H1 (cell line): Measurements from ENCODE around the gene KLHL8. TPM values are rescaled to one million over a fixed set of nuclear protein-coding genes. Genes with fewer than 3 reads are reported as not detected.

Experiments used
- CTCF ChIA-PET: fragments of 300-600 bp; sonication (Branson Sonifier 250); formaldehyde crosslinking; loops from one replicate; lab custom pipeline; 2021; ENCODE audit not compliant: partially characterized antibody; lab: Charles Lee
- POLR2A ChIA-PET: fragments of 300-600 bp; sonication (Branson Sonifier 250); formaldehyde crosslinking; loops from one replicate; lab custom pipeline; 2021; ENCODE audit warnings: inconsistent platforms; ENCODE audit not compliant: partially characterized antibody; lab: Charles Lee
- DNase-seq, 2 experiments: peaks; one replicate each; pipeline versions ENCODE4 v3.0.0 to v3.0.0-alpha.2; 2010 to 2022; ENCODE audit warnings: low spot score in 2 of 2, low read depth in 1 of 2, mixed read lengths in 1 of 2
- FAIRE-seq: peaks from 2 replicates; lab custom pipeline; 2011; peaks lifted over from hg19 to GRCh38; lab: Jason Lieb, UNC
- H2AFZ ChIP-seq: 2 replicates; pipeline ENCODE4 v1.8.1; 2012; ENCODE audit warnings: low read length, inconsistent platforms
- H2AK5ac ChIP-seq: 2 replicates; pipeline ENCODE4 v1.6.1; 2013; ENCODE audit warnings: low read depth, low read length
- H2BK120ac ChIP-seq: replicated peaks from 2 replicates; pipeline ENCODE3; 2013; ENCODE audit warnings: low read depth, low read length, inconsistent platforms
- H2BK12ac ChIP-seq: 2 replicates; pipeline ENCODE4 v1.6.1; 2013; ENCODE audit warnings: low read depth, low read length
- H2BK15ac ChIP-seq: 2 replicates; pipeline ENCODE4 v1.6.1; 2013; ENCODE audit warnings: low read length
- H2BK20ac ChIP-seq: 2 replicates; pipeline ENCODE4 v1.6.1; 2013; ENCODE audit warnings: low read length
- H2BK5ac ChIP-seq: 2 replicates; pipeline ENCODE4 v1.6.1; 2013; ENCODE audit warnings: low read depth, low read length
- H3K14ac ChIP-seq: 2 replicates; pipeline ENCODE4 v1.6.1; 2013; ENCODE audit warnings: inconsistent platforms; ENCODE audit not compliant: insufficient read length
- H3K18ac ChIP-seq: 2 replicates; pipeline ENCODE4 v1.6.1; 2013; ENCODE audit warnings: low read length; ENCODE audit errors: extremely low read depth
- H3K23ac ChIP-seq: 2 replicates; pipeline ENCODE4 v1.6.1; 2013; ENCODE audit warnings: inconsistent platforms; ENCODE audit not compliant: insufficient read length
- H3K23me2 ChIP-seq: 2 replicates; pipeline ENCODE4 v1.6.1; 2013; ENCODE audit warnings: low read depth, low read length
- H3K27ac ChIP-seq: 2 replicates; pipeline ENCODE4 v1.6.1; 2011; ENCODE audit warnings: low read depth, low read length, inconsistent platforms
- H3K27me3 ChIP-seq, 4 experiments: replicated peaks in 1 of 4; 1 replicate in 1 of 4; 2 replicates in 3 of 4; pipeline versions ENCODE4 v1.6.1 to v1.8.1; 2011 to 2013; ENCODE audit warnings: low read length in 3 of 4, mild to moderate bottlenecking in 3 of 4, inconsistent platforms in 2 of 4, mixed read lengths in 2 of 4, moderate library complexity in 1 of 4; ENCODE audit not compliant: control insufficient read depth in 3 of 4, insufficient read depth in 3 of 4; ENCODE audit errors: extremely low read depth in 1 of 4
- H3K36me3 ChIP-seq, 4 experiments: 2 replicates each; pipeline versions ENCODE4 v1.6.1 to v1.8.1; 2011 to 2013; ENCODE audit warnings: mild to moderate bottlenecking in 4 of 4, low read length in 3 of 4, moderate library complexity in 2 of 4, control low read depth in 1 of 4, inconsistent platforms in 1 of 4; ENCODE audit not compliant: insufficient read depth in 4 of 4, control insufficient read depth in 2 of 4
- H3K4ac ChIP-seq: replicated peaks from 2 replicates; pipeline ENCODE3; 2013; ENCODE audit warnings: low read length, low read depth, mixed read lengths, inconsistent platforms; ENCODE audit not compliant: insufficient read length
- H3K4me1 ChIP-seq, 4 experiments: replicated peaks in 1 of 4; 1 replicate in 1 of 4; 2 replicates in 3 of 4; pipeline versions ENCODE4 v1.6.1 to v1.8.1; 2011 to 2013; ENCODE audit warnings: low read length in 3 of 4, inconsistent platforms in 2 of 4, mixed read lengths in 1 of 4; ENCODE audit not compliant: insufficient read depth in 4 of 4, control insufficient read depth in 3 of 4
- H3K4me2 ChIP-seq, 2 experiments: 2 replicates each; pipeline versions ENCODE4 v1.6.1 to v1.8.1; 2011 to 2013; ENCODE audit warnings: low read depth in 2 of 2, low read length in 2 of 2, control low read depth in 1 of 2, inconsistent platforms in 1 of 2, mild to moderate bottlenecking in 1 of 2; ENCODE audit not compliant: insufficient read depth in 1 of 2
- H3K4me3 ChIP-seq, 4 experiments: fragments of 200-600, 300-600 bp in 1 of 4; sonication (generic), shearing (Covaris generic), sonication (Bioruptor Twin) in 1 of 4; 2 replicates each; pipeline versions ENCODE4 v1.5.1 to v1.8.1; 2011 to 2016; ENCODE audit warnings: low read length in 4 of 4, low read depth in 3 of 4, control low read depth in 2 of 4, inconsistent platforms in 2 of 4, mild to moderate bottlenecking in 2 of 4, mixed read lengths in 1 of 4, moderate library complexity in 1 of 4; ENCODE audit not compliant: insufficient read depth in 2 of 4; ENCODE audit errors: extremely low read depth in 1 of 4
- H3K56ac ChIP-seq: replicated peaks from 2 replicates; pipeline ENCODE3; 2013; ENCODE audit warnings: low read depth, mild to moderate bottlenecking, mixed read lengths, low read length, inconsistent platforms; ENCODE audit not compliant: insufficient read length
- H3K79me1 ChIP-seq: 2 replicates; pipeline ENCODE4 v1.6.1; 2013; ENCODE audit warnings: low read depth, low read length, control low read depth
- H3K79me2 ChIP-seq, 2 experiments: 2 replicates each; pipeline versions ENCODE4 v1.6.1 to v1.8.1; 2012 to 2013; ENCODE audit warnings: low read length in 2 of 2, mild to moderate bottlenecking in 2 of 2, inconsistent platforms in 1 of 2; ENCODE audit not compliant: insufficient read depth in 2 of 2, control insufficient read depth in 1 of 2
- H3K9ac ChIP-seq, 4 experiments: replicated peaks in 1 of 4; 1 replicate in 1 of 4; 2 replicates in 3 of 4; pipeline versions ENCODE4 v1.6.1 to v1.8.1; 2011 to 2013; ENCODE audit warnings: low read depth in 3 of 4, low read length in 3 of 4, control low read depth in 2 of 4, mild to moderate bottlenecking in 2 of 4, moderate library complexity in 2 of 4, inconsistent platforms in 1 of 4; ENCODE audit errors: extremely low read depth in 1 of 4
- H3K9me3 ChIP-seq, 2 experiments: 2 replicates each; pipeline versions ENCODE4 v1.6.1 to v1.8.1; 2012 to 2013; ENCODE audit warnings: mild to moderate bottlenecking in 2 of 2, moderate library complexity in 2 of 2, control low read depth in 1 of 2, inconsistent platforms in 1 of 2, low read depth in 1 of 2, low read length in 1 of 2, mixed read lengths in 1 of 2; ENCODE audit not compliant: insufficient read depth in 2 of 2
- H4K20me1 ChIP-seq, 2 experiments: replicated peaks in 1 of 2; 2 replicates each; pipeline versions ENCODE3 to v1.8.1; 2011 to 2013; ENCODE audit warnings: inconsistent platforms in 2 of 2, low read length in 2 of 2, mild to moderate bottlenecking in 1 of 2; ENCODE audit not compliant: insufficient read depth in 2 of 2, control insufficient read depth in 1 of 2
- H4K5ac ChIP-seq: 2 replicates; pipeline ENCODE4 v1.6.1; 2013; ENCODE audit warnings: low read length, low read depth, mixed read lengths, inconsistent platforms; ENCODE audit not compliant: insufficient read length
- H4K8ac ChIP-seq: 2 replicates; pipeline ENCODE4 v1.8.0; 2013; ENCODE audit warnings: mild to moderate bottlenecking, moderate library complexity, low read length, inconsistent platforms; ENCODE audit not compliant: insufficient read depth; ENCODE audit errors: extremely low read depth
- H4K91ac ChIP-seq: replicated peaks from 2 replicates; pipeline ENCODE3; 2013; ENCODE audit warnings: low read length, mixed read lengths, inconsistent platforms; ENCODE audit not compliant: insufficient read length
- CEBPB ChIP-seq: IDR thresholded peaks from 2 replicates; pipeline ENCODE4 v1.6.1; 2012; ENCODE audit warnings: low read depth, low read length
- CHD2 ChIP-seq: IDR thresholded peaks from 2 replicates; pipeline ENCODE4 v1.6.1; 2012; ENCODE audit warnings: low read length, improper control_type of control experiment
- CTCF ChIP-seq, 3 experiments: IDR thresholded peaks; 1 replicate in 2 of 3; 2 replicates in 1 of 3; pipeline versions ENCODE4 v1.5.1 to v1.6.1; 2011; ENCODE audit warnings: low read length in 3 of 3, mild to moderate bottlenecking in 3 of 3, inconsistent platforms in 2 of 3, low read depth in 1 of 3, moderate library complexity in 1 of 3; ENCODE audit not compliant: insufficient read depth in 1 of 3; ENCODE audit errors: control extremely low read depth in 1 of 3
- GTF2F1 ChIP-seq: IDR thresholded peaks from 2 replicates; pipeline ENCODE4 v1.6.1; 2012; ENCODE audit warnings: low read depth, low read length, improper control_type of control experiment, borderline replicate concordance
- HDAC2 ChIP-seq, 2 experiments: fragments of 300-600 bp in 1 of 2; sonication (generic) in 1 of 2; IDR thresholded peaks; 2 replicates each; pipeline ENCODE4 v1.6.1; 2011 to 2012; ENCODE audit warnings: low read depth in 2 of 2, low read length in 2 of 2, mild to moderate bottlenecking in 2 of 2, moderate library complexity in 2 of 2, borderline replicate concordance in 1 of 2, inconsistent platforms in 1 of 2
- JUN ChIP-seq: IDR thresholded peaks from 2 replicates; pipeline ENCODE4 v1.6.1; 2011; ENCODE audit warnings: low read depth, mild to moderate bottlenecking, improper control_type of control experiment, low read length
- MAX ChIP-seq: IDR thresholded peaks from 2 replicates; pipeline ENCODE4 v1.6.1; 2012; ENCODE audit warnings: inconsistent platforms
- RFX5 ChIP-seq: IDR thresholded peaks from 2 replicates; pipeline ENCODE4 v1.6.1; 2011; ENCODE audit warnings: low read depth, low read length, improper control_type of control experiment, borderline replicate concordance
- USF2 ChIP-seq: IDR thresholded peaks from 2 replicates; pipeline ENCODE4 v1.6.1; 2011; ENCODE audit warnings: low read length, improper control_type of control experiment
- WGBS, 2 experiments: shearing (Covaris generic) in 1 of 2; methylation state at CpG; one replicate each; pipeline versions ENCODE4 v1.1.6 to v1.1.7; 2013 to 2015; ENCODE audit warnings: low lambda C conversion rate in 2 of 2, mixed read lengths in 2 of 2, inconsistent platforms in 1 of 2, low coverage in 1 of 2, missing lambda C conversion rate in 1 of 2; ENCODE audit not compliant: insufficient replicate concordance in 2 of 2, insufficient coverage in 1 of 2, insufficient read length in 1 of 2; ENCODE audit errors: extremely low coverage in 1 of 2, missing lambda C conversion rate in 1 of 2; 5-methylcytosine and 5-hydroxymethylcytosine counted together
- polyA plus RNA-seq, 7 experiments: library from polyadenylated mRNA; depleted of rRNA in 3 of 7; stranded (reverse) in 5 of 7; unstranded in 2 of 7; fragments of >200 nt in 5 of 7; fragments of 200-250 nt in 2 of 7; gene quantifications; 1 replicate in 5 of 7; 2 replicates in 1 of 7; 4 replicates in 1 of 7; pipeline versions ENCODE4 v1.2.1 to v1.2.3, GENCODE V29; 2011 to 2013; ENCODE audit warnings: missing spikeins in 2 of 7, mixed read lengths in 2 of 7
- total RNA-seq: library from RNA; stranded (reverse); fragmentation: NEBNext Ultra II Directional; extraction: Animal tissue kit (Norgen Biotek cat#: 25700); gene quantifications from 2 replicates; pipeline ENCODE4 v1.2.1, GENCODE V29; 2021

KLHL8 gene
- total and polyA plus RNA-seq, 2 of the 8 experiments (the other 6 are each of a cell fraction or from before 2014, with no cell fraction given), result 0.94 to 8.1 TPM

GRCh38 chr4:87120010-87120409 lies 100.4 kb downstream of the KLHL8 start:
- Histone ChIP-seq H4K5ac (no peak overlapping the region), H4K91ac (no peak overlapping the region), H2AK5ac (no peak overlapping the region), H3K23ac (no peak overlapping the region), H3K4ac (no peak overlapping the region), H3K9ac (no peak overlapping the region), H3K36me3 (peaks cover 4 to 44% (median 16%) of the 10 kb centered on the region in 4 experiments), H3K56ac (no peak overlapping the region), H3K23me2 (no peaks in the 10 kb centered on the region; the same call in 1 of the 2 replicates), H4K8ac (no peak overlapping the region), H3K9me3 (no peaks in the 10 kb centered on the region), H3K14ac (no peak overlapping the region), H2BK120ac (no peak overlapping the region), H3K4me1 (peaks cover 0 to 5% (median under 1%) of the 10 kb centered on the region in 4 experiments; a peak in 4 of 7 replicates), H3K27ac (no peak overlapping the region), H2AFZ (no peak overlapping the region), H3K18ac (no peak overlapping the region), H3K79me2 (peaks cover 0 to 16% of the 10 kb centered on the region in 2 experiments; a peak in 2 of 4 replicates), H3K79me1 (no peaks in the 10 kb centered on the region; the same call in 1 of the 2 replicates), H2BK15ac (no peak overlapping the region), H4K20me1 (peaks cover 1 to 3% of the 10 kb centered on the region in 2 experiments), H2BK12ac (no peak overlapping the region), H3K27me3 (no peaks in the 10 kb centered on the region), H3K4me3 (no peak overlapping the region), H2BK5ac (no peak overlapping the region), H3K4me2 (no peak overlapping the region), H2BK20ac (no peak overlapping the region)
- FAIRE-seq, result no peak
- ChIA-PET CTCF (interaction anchor here (0.7 to 3.2 kb wide), 9 partner anchors 13 to 221 kb away, joined by 3 to 17 read pairs (median 4); partner anchors contain the start of gene AFF1), POLR2A (interaction anchor here (1.2 kb wide), 1 partner anchor 113 kb away, joined by 3 read pairs; no protein-coding TSS in a partner anchor)
- no peak for DNase-seq
- 83% methylated on average over 4 of the region's 4 CpGs; no CpG with 5 or more reads in 1 of the 2 experiments for WGBS, 2 experiments
- no peak for TF ChIP-seq CHD2
- no peak for TF ChIP-seq RFX5
- no peak for TF ChIP-seq GTF2F1
- TF ChIP-seq MAX, result no peak
- TF ChIP-seq JUN, result no peak
- TF ChIP-seq USF2, result no peak
- TF ChIP-seq HDAC2 (IDR thresholded peaks at IDR 0.05; ENCODE audit: borderline replicate concordance in 1 of 2, low read depth in 2 of 2, low read length in 2 of 2), result no peak
- TF ChIP-seq CTCF (IDR thresholded peaks at IDR 0.05; ENCODE audit: control extremely low read depth in 1 of 3, insufficient read depth in 1 of 3, low read depth in 1 of 3, low read length in 3 of 3), result no peak
- TF ChIP-seq CEBPB, result no peak
